ENCODE data around the gene C1QTNF8. TPM values are rescaled to one million over a fixed set of nuclear protein-coding genes. Genes with fewer than 3 reads are reported as not detected.

The C1QTNF8 gene
- total and polyA plus RNA-seq, 2 experiments from 2014 or later, result not detected

DNA sequence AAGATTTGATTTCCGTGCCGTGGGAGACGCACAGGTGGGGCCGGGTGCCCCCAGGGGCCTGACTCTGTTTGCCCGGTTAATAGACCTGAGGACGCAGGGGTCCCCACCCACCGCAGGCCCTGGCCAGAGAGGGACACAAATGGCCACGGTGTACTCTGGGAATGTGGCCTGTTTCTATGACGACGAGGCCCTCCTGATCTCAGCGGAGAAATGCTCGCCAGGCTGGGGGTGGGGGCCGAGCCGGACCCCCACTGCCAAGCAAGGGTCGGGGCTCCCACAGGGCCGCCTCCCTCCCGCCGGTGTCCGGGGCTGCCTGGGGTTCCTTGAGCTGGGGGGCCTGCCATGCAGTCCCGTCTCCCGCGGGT, 24.5 kb upstream of the C1QTNF8 start:
- H3F3A ChIP-seq (ENCODE audit: insufficient read depth), result no peaks in the 10 kb centered on the region
- no peak overlapping the region for H3K4me3 ChIP-seq
- no peaks in the 10 kb centered on the region for H3K9me2 ChIP-seq (ENCODE audit: insufficient read depth)
- no peak for TF ChIP-seq EZH2 (IDR thresholded peaks at IDR 0.05; ENCODE audit: insufficient read depth, poor library complexity, severe bottlenecking)
- no peak for TF ChIP-seq EZH2phosphoT487 (IDR thresholded peaks at IDR 0.05; ENCODE audit: insufficient read depth, low read depth)
- H3K9me3 ChIP-seq (ENCODE audit: low read depth), result no peaks in the 10 kb centered on the region
- H4K20me1 ChIP-seq (ENCODE audit: insufficient read depth), result no peaks in the 10 kb centered on the region
- H3K9ac ChIP-seq, result no peak overlapping the region
- no peak for DNase-seq
- in situ Hi-C loops (cut with MboI), result no loop called here
- peaks cover 16% of the 10 kb centered on the region; the same call in 1 of the 2 replicates for H3K27me3 ChIP-seq (replicated peaks; ENCODE audit: insufficient read depth)
- H2AFZ ChIP-seq, result no peak overlapping the region
- no peaks in the 10 kb centered on the region for H3K79me2 ChIP-seq (ENCODE audit: insufficient read depth)
- H3K36me3 ChIP-seq (ENCODE audit: low read depth), result no peaks in the 10 kb centered on the region
- H3K27ac ChIP-seq, result no peak overlapping the region
- H3K4me1 ChIP-seq (ENCODE audit: insufficient read depth), result no peaks in the 10 kb centered on the region
- 34 to 38% methylated on average over 17 to 20 of the region's 22 CpGs for WGBS, 2 experiments (ENCODE audit: low coverage in 1 of 2, low lambda C conversion rate in 2 of 2, missing lambda C conversion rate in 2 of 2)
- no peak overlapping the region for H3K4me2 ChIP-seq (ENCODE audit: unreplicated experiment)

DNA sequence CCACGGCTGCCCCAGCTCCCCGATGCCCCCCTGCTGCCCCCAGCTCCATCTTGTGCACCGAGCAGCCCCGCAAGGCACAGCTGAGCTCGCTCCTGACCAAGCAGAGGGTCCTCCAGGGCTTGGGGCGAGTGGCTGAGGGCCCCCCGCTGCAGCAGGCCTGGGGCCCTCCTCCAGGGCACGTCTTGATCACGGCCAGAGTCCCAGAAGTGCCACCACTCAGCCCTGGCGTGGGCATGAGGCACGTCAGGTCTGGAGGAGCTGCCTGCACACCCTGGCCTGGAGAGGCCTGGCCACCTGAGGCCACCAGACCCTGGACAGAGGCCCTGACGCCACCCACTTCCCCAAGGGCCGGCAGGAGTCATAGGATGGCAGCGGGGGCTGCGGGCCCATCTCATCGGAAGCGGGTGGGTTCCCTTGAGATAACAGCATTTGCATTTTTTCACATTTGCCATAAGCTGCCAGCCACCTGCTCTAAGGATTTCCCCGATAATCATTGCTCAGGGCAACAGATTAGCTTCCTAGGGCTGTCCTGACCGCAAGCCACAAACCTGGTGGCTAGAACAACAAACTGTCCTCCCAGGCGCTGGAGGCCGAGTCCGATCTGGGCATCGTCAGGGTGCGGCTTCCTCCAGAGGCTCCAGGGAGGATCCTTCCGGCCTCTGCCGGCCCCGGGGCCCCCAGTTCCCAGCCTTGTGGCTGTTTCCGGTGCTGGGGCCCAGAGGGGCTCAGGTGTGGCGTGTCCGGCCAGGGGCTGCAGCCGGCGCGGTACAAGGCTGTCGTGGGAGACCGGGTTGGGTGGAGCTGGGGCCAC, 23.9 kb upstream of the C1QTNF8 start:
- Histone ChIP-seq H3K4me2 (ENCODE audit: unreplicated experiment) (no peak overlapping the region), H3K9me2 (ENCODE audit: insufficient read depth) (no peaks in the 10 kb centered on the region), H3K27me3 (replicated peaks; ENCODE audit: insufficient read depth) (peaks cover 16% of the 10 kb centered on the region; the same call in 1 of the 2 replicates), H3K4me1 (ENCODE audit: insufficient read depth) (no peaks in the 10 kb centered on the region), H3K79me2 (ENCODE audit: insufficient read depth) (no peaks in the 10 kb centered on the region), H3F3A (ENCODE audit: insufficient read depth) (no peaks in the 10 kb centered on the region), H2AFZ (no peak overlapping the region), H3K27ac (no peak overlapping the region), H4K20me1 (ENCODE audit: insufficient read depth) (no peaks in the 10 kb centered on the region), H3K9ac (no peak overlapping the region), H3K4me3 (no peak overlapping the region), H3K36me3 (ENCODE audit: low read depth) (no peaks in the 10 kb centered on the region), H3K9me3 (ENCODE audit: low read depth) (no peaks in the 10 kb centered on the region)
- in situ Hi-C loops (cut with MboI), result no loop called here
- 42 to 49% methylated on average over 32 to 35 of the region's 35 CpGs for WGBS, 2 experiments (ENCODE audit: low coverage in 1 of 2, low lambda C conversion rate in 2 of 2, missing lambda C conversion rate in 2 of 2)
- no peak for DNase-seq
- TF ChIP-seq EZH2 (IDR thresholded peaks at IDR 0.05; ENCODE audit: insufficient read depth, poor library complexity, severe bottlenecking) (no peak), EZH2phosphoT487 (IDR thresholded peaks at IDR 0.05; ENCODE audit: insufficient read depth, low read depth) (no peak)

DNA sequence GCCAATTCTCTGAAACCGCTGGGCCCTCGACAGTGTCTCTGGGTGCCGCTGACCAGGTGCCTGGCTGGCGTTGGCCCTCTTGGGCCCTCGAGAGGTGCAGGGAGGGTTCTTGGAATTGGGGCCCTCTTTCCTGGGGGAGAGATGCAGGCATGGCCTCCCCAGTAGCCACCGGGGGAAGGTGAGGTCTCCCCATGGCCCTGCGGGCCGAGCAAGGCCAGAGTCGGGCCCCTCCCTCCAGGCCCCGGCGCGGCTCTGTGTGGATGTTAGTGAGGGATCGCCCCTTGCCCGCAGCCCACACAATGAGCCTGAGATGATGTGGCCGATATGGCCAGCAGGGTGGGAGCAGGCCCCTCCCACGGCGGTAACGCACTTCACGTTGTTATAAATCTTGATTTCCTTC, 23.1 kb upstream of the C1QTNF8 start:
- no peak for TF ChIP-seq EZH2 (IDR thresholded peaks at IDR 0.05; ENCODE audit: insufficient read depth, poor library complexity, severe bottlenecking)
- TF ChIP-seq EZH2phosphoT487 (IDR thresholded peaks at IDR 0.05; ENCODE audit: insufficient read depth, low read depth), result no peak
- H3K4me1 ChIP-seq (ENCODE audit: insufficient read depth), result no peaks in the 10 kb centered on the region
- no peak overlapping the region for H3K27ac ChIP-seq
- WGBS, 2 experiments (ENCODE audit: low coverage in 1 of 2, low lambda C conversion rate in 2 of 2, missing lambda C conversion rate in 2 of 2), result 56 to 68% methylated on average over 18 to 19 of the region's 19 CpGs
- no peaks in the 10 kb centered on the region for H3K36me3 ChIP-seq (ENCODE audit: low read depth)
- no peak overlapping the region for H2AFZ ChIP-seq
- H3K4me3 ChIP-seq, result no peak overlapping the region
- H3K27me3 ChIP-seq (replicated peaks; ENCODE audit: insufficient read depth), result peaks cover 16% of the 10 kb centered on the region; the same call in 1 of the 2 replicates
- in situ Hi-C loops (cut with MboI), result no loop called here
- H3K9ac ChIP-seq, result no peak overlapping the region
- H3K9me3 ChIP-seq (ENCODE audit: low read depth), result no peaks in the 10 kb centered on the region
- no peak for DNase-seq
- no peaks in the 10 kb centered on the region for H3F3A ChIP-seq (ENCODE audit: insufficient read depth)
- H3K9me2 ChIP-seq (ENCODE audit: insufficient read depth), result no peaks in the 10 kb centered on the region
- H4K20me1 ChIP-seq (ENCODE audit: insufficient read depth), result no peaks in the 10 kb centered on the region
- H3K4me2 ChIP-seq (ENCODE audit: unreplicated experiment), result no peak overlapping the region
- H3K79me2 ChIP-seq (ENCODE audit: insufficient read depth), result no peaks in the 10 kb centered on the region

DNA sequence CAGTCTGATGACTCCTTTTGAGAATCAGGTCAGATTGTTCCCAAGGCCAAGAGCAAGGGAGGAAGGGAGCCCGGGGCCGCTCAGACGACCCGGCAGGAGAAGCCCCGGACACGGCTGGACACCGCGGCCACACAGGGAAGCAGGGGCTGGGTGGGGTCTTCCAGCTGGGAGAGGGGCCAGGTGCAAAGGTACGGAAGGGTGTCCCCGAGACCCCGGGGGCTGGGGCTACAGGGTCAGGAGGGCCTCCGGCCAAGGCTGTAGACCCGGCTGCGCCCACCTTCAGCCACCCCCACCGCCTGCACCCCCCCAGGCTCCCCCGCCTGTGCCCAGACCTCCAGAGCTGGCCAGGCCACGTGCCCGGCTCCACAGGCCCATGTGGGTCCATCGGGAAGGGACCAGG, 21.9 kb upstream of the C1QTNF8 start:
- H4K20me1 ChIP-seq (ENCODE audit: insufficient read depth), result no peaks in the 10 kb centered on the region
- H3K4me2 ChIP-seq (ENCODE audit: unreplicated experiment), result no peak overlapping the region
- no peak for DNase-seq
- 60 to 67% methylated on average over 8 to 19 of the region's 19 CpGs for WGBS, 2 experiments (ENCODE audit: low coverage in 1 of 2, low lambda C conversion rate in 2 of 2, missing lambda C conversion rate in 2 of 2)
- H3K9me2 ChIP-seq (ENCODE audit: insufficient read depth), result no peaks in the 10 kb centered on the region
- H3K4me1 ChIP-seq (ENCODE audit: insufficient read depth), result no peaks in the 10 kb centered on the region
- in situ Hi-C loops (cut with MboI), result no loop called here
- no peak for TF ChIP-seq EZH2 (IDR thresholded peaks at IDR 0.05; ENCODE audit: insufficient read depth, poor library complexity, severe bottlenecking)
- no peak for TF ChIP-seq EZH2phosphoT487 (IDR thresholded peaks at IDR 0.05; ENCODE audit: insufficient read depth, low read depth)
- no peaks in the 10 kb centered on the region for H3K79me2 ChIP-seq (ENCODE audit: insufficient read depth)
- no peak overlapping the region for H3K9ac ChIP-seq
- peaks cover 16% of the 10 kb centered on the region; the same call in 1 of the 2 replicates for H3K27me3 ChIP-seq (replicated peaks; ENCODE audit: insufficient read depth)
- no peaks in the 10 kb centered on the region for H3K36me3 ChIP-seq (ENCODE audit: low read depth)
- no peak overlapping the region for H3K4me3 ChIP-seq
- no peak overlapping the region for H2AFZ ChIP-seq
- no peak overlapping the region for H3K27ac ChIP-seq
- H3K9me3 ChIP-seq (ENCODE audit: low read depth), result no peaks in the 10 kb centered on the region
- no peaks in the 10 kb centered on the region for H3F3A ChIP-seq (ENCODE audit: insufficient read depth)

Data from GM23248 (cell line).